GM19238 (cell line): ENCODE measurements around the gene CAMKK2.
"Not testable (repeated sequence)": the region's sequence is repeated elsewhere in the genome, so short reads cannot be mapped to it uniquely, and the experiment has no call there.

Experiments
- DNase-seq: peaks from one replicate; pipeline ENCODE4 v3.0.0; 2011; ENCODE audit warnings: low spot score; ENCODE audit not compliant: insufficient read length

CAMKK2 gene

DNA sequence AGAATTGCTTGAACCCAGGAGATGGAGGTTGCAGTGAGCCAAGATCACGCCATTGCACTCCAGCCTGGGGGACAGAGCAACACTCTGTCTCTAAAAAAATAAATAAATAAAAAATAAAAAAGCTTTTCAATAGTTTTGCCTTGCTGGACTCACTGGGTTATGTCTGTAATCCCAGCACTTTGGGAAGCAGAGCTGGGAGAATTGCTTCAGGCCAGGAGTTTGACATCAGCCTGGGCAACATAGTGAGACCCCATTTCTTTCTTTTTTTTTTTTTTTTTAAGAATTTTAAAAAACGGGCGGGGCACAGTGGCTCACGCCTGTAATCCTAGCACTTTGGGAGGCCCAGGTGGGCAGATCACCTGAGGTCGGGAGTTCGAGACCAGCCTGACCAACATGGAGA, 95.4 kb downstream of the CAMKK2 start:
- not testable (repeated sequence) for DNase-seq

DNA sequence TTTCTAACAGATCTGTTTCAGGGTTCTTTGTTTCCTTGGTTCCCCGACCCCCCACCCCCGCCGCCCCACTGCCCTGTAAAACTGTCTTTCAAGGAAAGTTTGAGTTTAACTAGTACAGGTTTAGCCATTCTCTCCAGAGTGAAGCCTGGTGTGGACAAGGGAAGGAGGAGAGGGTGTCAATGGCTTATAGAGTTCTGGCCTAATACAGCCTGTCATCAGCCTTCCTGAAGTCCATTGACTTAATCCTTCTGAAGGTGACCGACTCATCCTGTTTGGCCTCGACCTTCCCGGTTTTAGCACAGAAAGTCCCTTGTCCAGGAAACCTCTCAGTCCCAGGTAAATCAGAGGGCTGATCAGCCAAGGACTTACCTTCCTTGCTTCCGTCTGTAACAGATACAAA, 97.6 kb downstream of the CAMKK2 start:
- no peak for DNase-seq

- DNase-seq: no peak
These were observed 99.6 kb downstream of the CAMKK2 start for GRCh38 chr12:121196902-121197301.

GRCh38 chr12:121191151-121191550, 105.4 kb downstream of the CAMKK2 start:
- no peak for DNase-seq

DNA sequence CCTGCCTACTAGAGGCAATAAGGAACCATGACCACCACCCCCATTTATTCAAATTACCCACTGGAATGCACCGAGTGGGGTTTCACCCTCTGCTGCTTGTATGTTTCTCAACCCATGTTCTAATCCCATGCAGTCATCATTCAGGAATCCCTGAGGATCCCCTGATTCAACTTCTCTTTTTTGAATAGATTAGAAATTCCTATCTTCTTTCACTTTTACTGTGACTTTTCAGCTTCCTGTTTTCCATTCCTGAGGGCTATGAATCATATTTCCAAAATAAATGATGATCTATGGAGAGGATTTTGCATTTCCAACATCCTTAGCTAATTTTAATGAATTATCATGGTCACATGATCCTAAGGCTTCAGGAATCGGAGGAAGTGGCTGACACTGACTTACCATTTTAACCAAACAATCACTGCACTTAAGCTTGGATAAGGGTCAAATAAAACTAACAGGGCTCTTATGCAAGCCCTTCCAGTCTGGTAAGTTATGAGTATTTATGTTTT, 105.9 kb downstream of the CAMKK2 start:
- DNase-seq: no peak

DNA sequence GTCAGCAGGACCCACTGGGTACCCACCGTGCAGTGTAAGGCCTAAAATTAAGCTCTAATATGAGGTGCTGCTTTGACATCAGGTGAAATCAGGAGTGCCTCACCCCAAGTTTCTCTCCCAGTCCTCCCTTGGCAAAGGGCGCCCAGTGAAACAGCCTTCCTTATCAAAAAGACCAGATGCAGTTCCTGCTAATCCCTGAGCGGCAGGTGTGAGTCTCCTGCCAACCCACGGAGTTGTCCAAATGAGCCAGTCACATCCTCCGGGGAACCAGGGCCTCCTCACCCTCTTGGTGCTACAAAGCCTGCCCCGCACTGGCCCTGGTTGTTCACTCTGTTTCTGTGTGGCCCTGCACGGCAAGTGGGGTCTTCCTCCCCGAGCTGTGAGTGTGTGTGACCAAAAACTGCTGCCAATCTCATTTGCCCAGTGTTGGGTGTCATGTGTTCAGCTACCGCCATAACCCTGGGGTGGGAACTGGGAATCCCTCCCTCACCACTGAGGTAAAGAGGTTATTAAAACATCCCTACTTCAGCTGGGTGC, 106.8 kb downstream of the CAMKK2 start:
- no peak for DNase-seq

GRCh38 chr12:121189131-121189530, 107.4 kb downstream of the CAMKK2 start:
- DNase-seq: no peak

GRCh38 chr12:121188227-121188626, 108.3 kb downstream of the CAMKK2 start:
- no peak for DNase-seq
